ENCODE measurements around the gene FLT3LG.

The FLT3LG gene

GRCh38 chr19:49489601-49490167 lies 15.7 kb downstream of the FLT3LG start:
- DNase-seq = no peak

- DNase-seq = no peak
Measured at GRCh38 chr19:49490287-49491029, 16.4 kb downstream of the FLT3LG start.

DNA sequence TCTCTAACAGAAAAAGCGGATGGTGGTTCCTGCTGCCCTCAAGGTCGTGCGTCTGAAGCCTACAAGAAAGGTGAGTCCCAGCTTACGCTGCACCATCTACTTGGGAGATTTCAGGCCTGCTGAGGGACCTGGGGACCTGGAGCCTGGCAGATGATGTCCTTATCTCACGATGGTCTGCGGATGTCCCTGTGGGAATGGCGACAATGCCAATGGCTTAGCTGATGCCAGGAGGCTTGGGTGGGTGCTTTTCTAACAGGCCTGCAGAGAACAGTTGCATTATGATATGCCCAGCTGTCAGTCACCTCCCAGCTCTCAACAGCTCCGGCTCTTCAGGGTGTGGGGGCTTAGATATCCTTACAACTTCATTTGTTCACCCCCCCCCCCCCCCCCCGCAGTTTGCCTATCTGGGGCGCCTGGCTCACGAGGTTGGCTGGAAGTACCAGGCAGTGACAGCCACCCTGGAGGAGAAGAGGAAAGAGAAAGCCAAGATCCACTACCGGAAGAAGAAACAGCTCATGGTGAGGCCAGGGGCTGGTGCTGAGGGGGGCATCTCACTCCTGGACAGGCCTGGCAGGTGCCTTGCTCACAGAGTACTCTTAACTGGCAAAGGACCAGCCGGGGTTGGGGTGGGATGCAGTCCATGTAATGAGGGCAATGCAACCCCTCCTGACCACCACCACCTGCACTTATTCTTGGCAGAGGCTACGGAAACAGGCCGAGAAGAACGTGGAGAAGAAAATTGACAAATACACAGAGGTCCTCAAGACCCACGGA lies 17.2 kb downstream of the FLT3LG start:
- DNase-seq = no peak

GRCh38 chr19:49491804-49492572 lies 18.0 kb downstream of the FLT3LG start:
- no peak for DNase-seq

DNA sequence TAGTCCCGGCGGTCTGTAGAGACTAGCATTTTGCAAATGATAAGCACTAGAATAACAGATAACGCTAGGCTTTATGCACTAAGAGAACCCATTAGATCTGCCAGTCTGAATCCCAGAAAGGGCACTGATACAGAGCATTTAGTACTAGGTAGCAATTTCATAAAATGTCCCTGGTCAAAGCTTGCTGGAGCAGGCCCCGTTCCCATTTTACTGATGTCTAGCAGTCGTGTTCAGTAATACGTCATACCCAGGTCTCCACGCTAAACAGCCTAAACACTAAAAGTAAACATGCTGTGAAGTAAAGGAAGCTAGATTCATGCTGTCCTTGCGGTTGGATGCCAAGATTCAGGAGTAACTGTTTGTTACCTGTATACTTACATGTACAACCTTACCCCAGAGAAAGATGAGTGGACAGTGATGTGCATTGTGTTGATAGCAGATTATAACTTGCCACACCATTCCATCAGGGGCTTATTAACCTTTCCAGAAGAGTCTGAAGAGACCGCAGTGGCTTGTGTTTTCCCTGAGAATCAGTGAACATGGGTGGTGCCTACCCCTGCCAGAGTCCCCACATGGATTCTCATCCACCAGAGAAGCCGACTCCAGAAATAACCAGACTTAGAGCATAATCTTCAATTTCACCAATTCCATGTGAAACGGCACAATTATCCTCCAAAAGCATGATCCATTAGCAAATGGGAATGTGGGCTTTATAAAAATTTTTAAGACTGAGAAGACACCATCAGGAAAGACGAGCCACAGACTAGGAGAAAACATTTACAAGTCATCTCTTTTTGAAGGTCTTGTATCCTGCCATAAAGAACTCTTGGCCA lies 18.8 kb downstream of the FLT3LG start:
- no peak for DNase-seq

- DNase-seq = no peak
Measured at GRCh38 chr19:49496574-49497008, 22.6 kb downstream of the FLT3LG start.

GRCh38 chr19:49497047-49497788 lies 23.2 kb downstream of the FLT3LG start:
- DNase-seq = peak in 1 of 2 donors; percentile 64

DNA sequence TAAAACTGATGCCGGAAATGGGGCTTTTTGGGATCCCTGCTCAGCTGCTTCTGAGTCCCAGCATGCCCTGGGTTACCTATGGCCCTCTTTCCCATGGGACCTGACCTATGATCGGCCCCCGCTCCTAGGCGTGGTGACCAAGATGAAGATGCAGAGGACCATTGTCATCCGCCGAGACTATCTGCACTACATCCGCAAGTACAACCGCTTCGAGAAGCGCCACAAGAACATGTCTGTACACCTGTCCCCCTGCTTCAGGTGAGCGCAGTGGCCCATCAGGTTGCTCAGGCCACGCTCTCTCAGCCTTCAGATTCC lies 23.7 kb downstream of the FLT3LG start:
- no peak for DNase-seq

- DNase-seq = no peak
Measured at GRCh38 chr19:49498475-49498874, 24.5 kb downstream of the FLT3LG start.

DNA sequence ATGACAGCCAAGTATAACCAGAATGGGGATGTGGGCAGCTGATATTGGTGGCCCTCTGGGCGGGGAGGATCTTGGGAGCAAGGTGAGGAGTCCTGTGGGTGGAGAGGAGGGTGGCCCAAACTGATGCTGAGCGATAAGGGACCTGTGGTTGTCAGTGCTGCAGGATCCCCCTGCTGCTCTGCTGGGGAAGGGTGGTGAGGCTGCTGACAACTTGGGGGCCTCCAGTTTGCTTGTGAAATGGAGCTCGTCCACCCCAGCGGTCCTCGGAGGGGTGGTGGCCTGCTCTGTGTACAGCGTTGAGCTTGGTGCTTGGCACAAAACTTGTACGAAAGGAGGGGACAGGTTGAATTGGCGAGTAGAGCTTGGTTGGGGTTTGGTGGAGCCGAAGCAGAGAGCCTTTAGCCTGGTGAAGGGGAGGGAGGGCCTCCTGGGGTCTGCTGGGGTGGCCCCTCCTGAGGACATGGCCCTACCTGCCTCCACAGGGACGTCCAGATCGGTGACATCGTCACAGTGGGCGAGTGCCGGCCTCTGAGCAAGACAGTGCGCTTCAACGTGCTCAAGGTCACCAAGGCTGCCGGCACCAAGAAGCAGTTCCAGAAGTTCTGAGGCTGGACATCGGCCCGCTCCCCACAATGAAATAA lies 25.1 kb downstream of the FLT3LG start:
- no peak for DNase-seq

GRCh38 chr19:49502866-49503581 lies 29.0 kb downstream of the FLT3LG start:
- no peak for DNase-seq

DNA sequence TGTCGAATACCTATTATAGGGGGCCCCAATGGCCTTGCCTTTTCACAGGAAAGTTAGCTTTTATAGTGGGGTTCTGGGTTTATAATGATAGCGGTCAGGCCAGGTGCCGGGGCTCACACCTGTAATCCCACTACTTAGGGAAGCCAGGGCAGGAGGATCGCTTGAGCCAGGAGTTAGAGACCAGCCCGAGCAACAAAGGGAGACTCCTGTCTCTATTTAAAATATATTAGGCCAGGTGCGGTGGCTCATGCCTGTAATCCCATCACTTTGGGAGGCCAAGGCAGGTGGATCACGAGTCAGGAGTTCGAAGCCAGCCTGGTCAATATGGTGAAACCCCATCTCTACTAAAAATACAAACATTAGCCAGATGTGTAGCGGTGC lies 29.6 kb downstream of the FLT3LG start:
- DNase-seq = no peak

DNA sequence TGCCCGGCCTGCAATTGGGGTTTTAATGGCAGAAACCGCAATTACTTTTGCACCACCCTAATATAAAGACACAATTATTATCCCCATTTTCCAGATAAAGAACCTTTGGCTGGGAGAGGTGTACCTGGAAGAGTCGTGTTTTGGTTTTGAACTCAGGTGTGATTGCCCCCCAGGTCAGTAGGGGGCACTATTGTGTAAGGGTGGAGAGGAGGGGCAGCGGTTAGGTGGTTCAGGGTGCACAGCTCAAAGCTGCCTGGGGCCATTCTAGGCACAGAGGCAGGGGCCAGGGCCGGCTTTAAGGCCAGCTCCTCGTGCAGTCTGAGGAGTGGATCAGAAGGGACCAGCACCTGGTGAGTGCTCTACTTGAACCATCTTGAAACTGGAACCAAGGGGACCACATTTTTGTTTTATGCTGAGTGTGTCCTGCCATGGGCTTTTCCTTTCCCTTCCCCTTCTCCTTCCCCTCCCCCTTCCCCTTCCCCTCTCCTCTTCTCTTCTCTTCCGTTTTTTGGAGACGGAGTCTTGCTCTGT lies 32.6 kb downstream of the FLT3LG start:
- DNase-seq = peak; percentile 75 to 80

DNA sequence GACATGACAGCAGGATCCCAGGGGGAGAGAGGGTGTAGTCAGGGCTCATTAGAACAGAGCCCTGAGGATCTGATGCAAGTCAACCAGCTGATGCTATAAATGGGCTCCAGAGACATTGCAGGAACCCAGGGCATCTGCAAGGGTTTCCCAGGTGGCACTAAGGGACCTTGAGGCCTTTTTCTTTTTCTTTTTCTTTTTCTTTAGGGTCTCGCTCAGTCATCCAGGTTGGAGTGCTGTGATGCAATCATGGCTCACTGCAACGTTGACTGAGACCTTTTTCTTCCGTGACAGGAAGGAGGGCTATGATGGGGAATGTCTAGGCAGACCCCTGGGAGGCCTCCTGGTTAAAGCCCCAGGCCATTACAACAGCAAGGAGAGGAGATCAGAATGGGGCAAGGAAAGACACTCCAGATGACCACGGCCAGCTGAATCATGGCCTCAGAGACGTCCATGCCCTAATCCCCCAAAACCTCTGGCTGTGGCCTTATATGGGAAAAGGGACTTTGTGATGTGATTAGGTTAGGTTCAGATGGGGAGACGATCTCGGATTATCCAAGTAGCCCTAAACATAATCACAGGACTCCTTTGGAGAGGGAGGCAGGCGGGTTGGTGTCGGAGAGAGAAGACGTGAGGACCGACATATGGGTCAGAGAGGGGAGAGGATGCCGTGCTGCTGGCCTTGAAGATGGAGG lies 33.9 kb downstream of the FLT3LG start:
- no peak for DNase-seq

DNA sequence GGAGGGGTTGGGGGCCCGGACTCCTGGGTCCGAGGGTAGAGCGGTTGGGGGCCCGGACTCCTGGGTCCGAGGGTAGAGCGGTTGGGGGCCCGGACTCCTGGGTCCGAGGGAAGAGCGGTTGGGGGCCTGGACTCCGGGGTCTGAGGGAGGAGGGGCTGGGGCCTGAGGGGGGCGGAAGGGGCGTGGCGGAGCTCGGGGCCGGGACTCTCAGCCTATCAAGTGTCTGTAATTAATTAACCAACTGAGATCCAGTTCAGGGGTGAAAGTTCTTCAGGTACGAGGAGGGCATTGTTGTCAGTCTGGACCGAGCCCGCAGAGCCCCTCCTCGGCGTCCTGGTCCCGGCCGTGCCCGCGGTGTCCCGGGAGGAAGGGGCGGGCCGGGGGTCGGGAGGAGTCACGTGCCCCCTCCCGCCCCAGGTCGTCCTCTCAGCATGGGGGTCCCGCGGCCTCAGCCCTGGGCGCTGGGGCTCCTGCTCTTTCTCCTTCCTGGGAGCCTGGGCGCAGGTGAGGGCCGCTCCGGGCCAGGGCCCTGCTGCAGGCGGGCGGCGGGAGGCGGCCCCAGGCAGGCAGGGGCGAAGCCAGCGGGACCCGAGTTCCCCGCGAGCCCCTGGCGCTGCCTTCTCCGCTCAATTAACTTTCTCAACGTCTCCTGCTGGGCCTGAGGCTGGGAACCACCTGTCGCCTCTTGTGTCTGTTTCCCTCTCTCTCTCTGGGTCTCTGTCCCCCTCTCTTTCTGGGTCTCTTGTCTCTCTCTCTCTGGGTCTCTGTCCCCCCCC lies 39.1 kb downstream of the FLT3LG start:
- DNase-seq = no peak

DNA sequence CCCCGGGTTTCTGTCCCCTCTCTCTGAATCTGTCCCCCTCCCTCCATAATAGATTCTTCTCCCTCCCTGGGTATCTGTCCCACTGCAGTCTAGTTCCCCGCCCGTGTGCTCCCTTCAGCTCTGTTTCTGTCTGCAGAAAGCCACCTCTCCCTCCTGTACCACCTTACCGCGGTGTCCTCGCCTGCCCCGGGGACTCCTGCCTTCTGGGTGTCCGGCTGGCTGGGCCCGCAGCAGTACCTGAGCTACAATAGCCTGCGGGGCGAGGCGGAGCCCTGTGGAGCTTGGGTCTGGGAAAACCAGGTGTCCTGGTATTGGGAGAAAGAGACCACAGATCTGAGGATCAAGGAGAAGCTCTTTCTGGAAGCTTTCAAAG lies 39.7 kb downstream of the FLT3LG start:
- DNase-seq = no peak

- no peak for DNase-seq
Measured at GRCh38 chr19:49514151-49514550, 40.1 kb downstream of the FLT3LG start.

DNA sequence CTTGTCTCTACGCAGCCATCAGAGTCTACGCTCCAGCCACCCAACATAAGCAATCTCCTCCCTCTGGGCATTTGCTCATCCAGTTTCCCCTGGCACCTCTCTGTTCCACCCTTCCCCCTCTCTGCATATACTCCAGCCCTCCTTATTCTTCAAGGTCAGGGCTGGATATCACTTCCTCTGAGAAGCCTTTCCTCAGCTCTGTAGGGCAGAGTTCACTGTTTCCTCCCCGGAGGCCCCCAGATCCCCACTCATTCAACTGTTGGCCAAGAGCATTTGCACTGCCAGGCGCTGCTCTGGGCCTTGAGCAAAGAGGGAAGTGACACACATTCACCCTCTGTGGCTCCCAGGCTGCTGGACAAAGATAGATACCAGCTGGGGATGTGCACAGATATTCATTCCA lies 41.8 kb downstream of the FLT3LG start:
- no peak for DNase-seq

- DNase-seq = no peak
Measured at GRCh38 chr19:49518033-49518432, 44.0 kb downstream of the FLT3LG start.
